HepG2 (cell line): Measurements from ENCODE around the gene MAMSTR. TPM values are rescaled to one million over a fixed set of nuclear protein-coding genes. Genes with fewer than 3 reads are reported as not detected.

ENCODE experiments used
- AHR ChIP-seq: IDR thresholded peaks from 2 replicates; pipeline ENCODE4 v1.6.1; 2018; ENCODE audit warnings: missing genetic modification reagents, missing compliant biosample characterization
- ATF7 ChIP-seq, 2 experiments: fragments of 450-650 bp in 1 of 2; sonication (generic) in 1 of 2; formaldehyde crosslinking in 1 of 2; IDR thresholded peaks; 2 replicates each; pipeline versions ENCODE4 v1.4.0 to v1.6.1; 2016 to 2020; ENCODE audit warnings: antibody characterized with exemption in 1 of 2, mild to moderate bottlenecking in 1 of 2, missing genetic modification reagents in 1 of 2
- CREM ChIP-seq, 2 experiments: sonication (generic) in 1 of 2; formaldehyde crosslinking in 1 of 2; IDR thresholded peaks; 2 replicates each; pipeline versions ENCODE4 v1.4.0 to v1.6.1; 2016 to 2020; ENCODE audit warnings: antibody characterized with exemption in 1 of 2, mild to moderate bottlenecking in 1 of 2, missing genetic modification reagents in 1 of 2
- ERF ChIP-seq: IDR thresholded peaks from 2 replicates; pipeline ENCODE4 v1.6.1; 2018; ENCODE audit warnings: missing biosample characterization, missing genetic modification reagents
- FOXJ3 ChIP-seq: sonication (generic); formaldehyde crosslinking; IDR thresholded peaks from 2 replicates; pipeline ENCODE4 v1.4.0; 2020; ENCODE audit warnings: missing genetic modification reagents, mild to moderate bottlenecking, borderline replicate concordance
- GABPB1 ChIP-seq: IDR thresholded peaks from 2 replicates; pipeline ENCODE4 v1.6.1; 2016; ENCODE audit warnings: mild to moderate bottlenecking, missing genetic modification reagents, moderate library complexity, missing compliant biosample characterization
- GATAD1 ChIP-seq: IDR thresholded peaks from 2 replicates; pipeline ENCODE4 v1.6.1; 2016; ENCODE audit warnings: missing genetic modification reagents, missing compliant biosample characterization
- GTF3A ChIP-seq: sonication (generic); formaldehyde crosslinking; conservative IDR thresholded peaks from 2 replicates; pipeline ENCODE4 v1.4.0; 2020; ENCODE audit warnings: mild to moderate bottlenecking, missing genetic modification reagents
- HNF4A ChIP-seq: sonication (generic); formaldehyde crosslinking; IDR thresholded peaks from 2 replicates; pipeline ENCODE4 v1.4.0; 2020; ENCODE audit warnings: missing genetic modification reagents
- HNRNPLL ChIP-seq: fragments of 200-400 bp; formaldehyde crosslinking; IDR thresholded peaks from 2 replicates; pipeline ENCODE4 v1.6.1; 2017; ENCODE audit warnings: mild to moderate bottlenecking, low read depth, low read length; ENCODE audit not compliant: poor library complexity, severe bottlenecking
- HOXD1 ChIP-seq: sonication (generic); formaldehyde crosslinking; IDR thresholded peaks from 2 replicates; pipeline ENCODE4 v1.5.0; 2020; ENCODE audit warnings: missing genetic modification reagents
- KLF16 ChIP-seq, 2 experiments: sonication (generic) in 1 of 2; formaldehyde crosslinking in 1 of 2; IDR thresholded peaks; 2 replicates each; pipeline versions ENCODE4 v1.6.1 to v1.8.0; 2016 to 2023; ENCODE audit warnings: missing genetic modification reagents in 2 of 2, missing compliant biosample characterization in 1 of 2
- PHF5A ChIP-seq: IDR thresholded peaks from one replicate; pipeline ENCODE4 v1.6.1; 2018; ENCODE audit warnings: low read depth, missing genetic modification reagents; ENCODE audit not compliant: unreplicated experiment
- POLR2G ChIP-seq: fragments of 200-400 bp; formaldehyde crosslinking; IDR thresholded peaks from 2 replicates; pipeline ENCODE4 v1.6.1; 2018; ENCODE audit warnings: mild to moderate bottlenecking, low read depth, low read length, moderate library complexity
- RXRA ChIP-seq: sonication (generic); formaldehyde crosslinking; IDR thresholded peaks from 2 replicates; pipeline ENCODE4 v1.5.1; 2020; ENCODE audit warnings: missing genetic modification reagents
- SOX6 ChIP-seq, 2 experiments: fragments of 450-650 bp in 1 of 2; sonication (generic) in 1 of 2; formaldehyde crosslinking in 1 of 2; IDR thresholded peaks; 2 replicates each; pipeline versions ENCODE4 v1.4.0 to v1.6.1; 2017 to 2020; ENCODE audit warnings: antibody characterized with exemption in 1 of 2, mild to moderate bottlenecking in 1 of 2, missing genetic modification reagents in 1 of 2
- THAP11 ChIP-seq: IDR thresholded peaks from 2 replicates; pipeline ENCODE4 v1.6.1; 2016; ENCODE audit warnings: missing biosample characterization, missing genetic modification reagents
- YY1 ChIP-seq: IDR thresholded peaks from 2 replicates; pipeline ENCODE4 v1.6.1; 2011; ENCODE audit warnings: low read length, low read depth, moderate library complexity, mild to moderate bottlenecking; ENCODE audit not compliant: insufficient read depth, insufficient replicate concordance
- ZFX ChIP-seq: sonication (generic); formaldehyde crosslinking; IDR thresholded peaks from 2 replicates; pipeline ENCODE4 v1.4.0; 2020; ENCODE audit warnings: mild to moderate bottlenecking, low read depth, missing genetic modification reagents, moderate library complexity
- ZNF430 ChIP-seq: sonication (generic); formaldehyde crosslinking; IDR thresholded peaks from 2 replicates; pipeline ENCODE4 v1.9.0; 2021; ENCODE audit warnings: mild to moderate bottlenecking, missing genetic modification reagents
- ZNF44 ChIP-seq: sonication (generic); formaldehyde crosslinking; IDR thresholded peaks from 2 replicates; pipeline ENCODE4 v1.5.1; 2020; ENCODE audit warnings: mild to moderate bottlenecking, missing genetic modification reagents
- ZNF615 ChIP-seq: sonication (generic); formaldehyde crosslinking; IDR thresholded peaks from 2 replicates; pipeline ENCODE4 v1.5.0; 2020; ENCODE audit warnings: mild to moderate bottlenecking, missing genetic modification reagents, borderline replicate concordance
- polyA plus RNA-seq, 8 experiments: library from polyadenylated mRNA; depleted of rRNA in 3 of 8; stranded (reverse) in 7 of 8; unstranded in 1 of 8; fragments of >200 nt; fragmentation: Illumina TruSeq in 4 of 8; extraction: Trizol in 4 of 8; gene quantifications; 2 replicates each; pipeline versions ENCODE4 v1.2.1 to v1.2.3, GENCODE V29; 2011 to 2016; ENCODE audit warnings: low read depth in 4 of 8, missing spikeins in 1 of 8, mixed read lengths in 1 of 8; ENCODE audit not compliant: insufficient read depth in 1 of 8
- total RNA-seq, 5 experiments: library from RNA; depleted of rRNA; stranded (reverse); fragments of >200 nt; fragmentation: Illumina TruSeq; extraction: Trizol; gene quantifications; 2 replicates each; pipeline ENCODE4 v1.2.3, GENCODE V29; 2016; ENCODE audit warnings: low read depth in 1 of 5
- TF ChIP-seq, protein P1 (sequence below): IDR thresholded peaks from 2 replicates; pipeline ENCODE4 v1.6.1; 2016; ENCODE audit warnings: low read depth, control low read depth
- TF ChIP-seq, protein P2 (sequence below): IDR thresholded peaks from 2 replicates; pipeline ENCODE4 v1.6.1; 2016; ENCODE audit warnings: control low read depth
- TF ChIP-seq, protein P3 (sequence below): sonication (generic); formaldehyde crosslinking; IDR thresholded peaks from 2 replicates; pipeline ENCODE4 v1.4.0; 2020; ENCODE audit warnings: missing genetic modification reagents

MAMSTR gene
- total and polyA plus RNA-seq, 2 of the 13 experiments (the other 11 are each of a cell fraction or from before 2014, with no cell fraction given) = 2.2 to 2.4 TPM

DNA sequence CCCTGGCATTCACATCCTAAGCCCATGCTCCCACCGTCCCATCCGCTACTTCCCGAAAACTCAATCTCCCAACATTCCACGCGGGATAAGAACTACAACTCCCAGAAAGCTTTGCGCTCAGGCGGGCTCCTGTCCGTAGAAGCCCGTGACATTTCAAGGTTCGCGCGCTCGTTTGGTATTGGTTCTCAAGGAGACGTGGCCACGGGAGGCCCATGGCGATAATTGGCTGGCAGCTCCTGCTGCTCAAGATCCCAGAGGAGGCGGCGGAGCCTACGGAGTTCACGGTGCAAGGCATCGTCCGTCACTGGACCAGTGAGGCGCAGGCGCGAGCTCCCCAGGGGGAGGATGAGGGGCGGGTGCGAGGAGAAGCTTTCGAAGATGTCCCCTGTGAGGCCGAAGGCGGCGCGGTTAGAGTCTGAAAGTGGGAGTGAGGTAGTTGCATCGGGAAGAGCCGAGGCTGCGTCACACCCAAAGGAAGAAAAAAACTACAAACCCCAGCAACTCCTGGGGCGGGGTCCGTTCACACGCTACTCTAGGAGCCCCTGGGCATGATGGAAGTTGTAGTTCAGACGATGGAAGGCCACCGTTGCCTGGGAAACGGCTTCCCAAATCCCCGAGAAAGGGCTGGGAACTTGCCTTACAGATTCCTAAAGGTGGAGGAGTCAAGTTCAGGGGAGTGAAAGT, 1.2 kb upstream of the MAMSTR start (continued):
- no peak for TF ChIP-seq ATF7 (IDR thresholded peaks at IDR 0.05)
- TF ChIP-seq ATF7 (CRISPR knock-in tag; IDR thresholded peaks at IDR 0.05) = no peak
- TF ChIP-seq, protein P1, sequence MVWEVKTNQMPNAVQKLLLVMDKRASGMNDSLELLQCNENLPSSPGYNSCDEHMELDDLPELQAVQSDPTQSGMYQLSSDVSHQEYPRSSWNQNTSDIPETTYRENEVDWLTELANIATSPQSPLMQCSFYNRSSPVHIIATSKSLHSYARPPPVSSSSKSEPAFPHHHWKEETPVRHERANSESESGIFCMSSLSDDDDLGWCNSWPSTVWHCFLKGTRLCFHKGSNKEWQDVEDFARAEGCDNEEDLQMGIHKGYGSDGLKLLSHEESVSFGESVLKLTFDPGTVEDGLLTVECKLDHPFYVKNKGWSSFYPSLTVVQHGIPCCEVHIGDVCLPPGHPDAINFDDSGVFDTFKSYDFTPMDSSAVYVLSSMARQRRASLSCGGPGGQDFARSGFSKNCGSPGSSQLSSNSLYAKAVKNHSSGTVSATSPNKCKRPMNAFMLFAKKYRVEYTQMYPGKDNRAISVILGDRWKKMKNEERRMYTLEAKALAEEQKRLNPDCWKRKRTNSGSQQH = no peak
- TF ChIP-seq GTF3A (CRISPR knock-in tag) = no peak
- TF ChIP-seq RXRA (CRISPR knock-in tag) = peak; percentile 40; the same call in 1 of the 2 replicates
- peak; percentile 59; the same call in 1 of the 2 replicates for TF ChIP-seq ZFX
- no peak for TF ChIP-seq KLF16 (CRISPR knock-in tag; IDR thresholded peaks at IDR 0.05)
- peak; percentile 60; the same call in 1 of the 2 replicates for TF ChIP-seq ERF
- 0 out of 2 replicates have a peak, but pooled peaks have one; percentile 81 for TF ChIP-seq ZNF44 (CRISPR knock-in tag)
- peak; percentile 80 for TF ChIP-seq GABPB1 (CRISPR knock-in tag)
- 0 out of 2 replicates have a peak, but pooled peaks have one; percentile 37 for TF ChIP-seq AHR (CRISPR knock-in tag)
- TF ChIP-seq FOXJ3 (CRISPR knock-in tag) = no peak
- TF ChIP-seq CREM (IDR thresholded peaks at IDR 0.05) = peak; percentile 96
- TF ChIP-seq CREM (CRISPR knock-in tag; IDR thresholded peaks at IDR 0.05) = no peak
- no peak; the same call in 1 of the 2 replicates for TF ChIP-seq ZNF615 (CRISPR knock-in tag)
- TF ChIP-seq SOX6 (IDR thresholded peaks at IDR 0.05) = no peak
- TF ChIP-seq SOX6 (CRISPR knock-in tag; IDR thresholded peaks at IDR 0.05) = peak; percentile 57
- peak; percentile 55 for TF ChIP-seq POLR2G
- no peak for TF ChIP-seq HOXD1 (CRISPR knock-in tag)
- TF ChIP-seq HNRNPLL = peak; percentile 99
- no peak for TF ChIP-seq ZNF430
- TF ChIP-seq, protein P2, sequence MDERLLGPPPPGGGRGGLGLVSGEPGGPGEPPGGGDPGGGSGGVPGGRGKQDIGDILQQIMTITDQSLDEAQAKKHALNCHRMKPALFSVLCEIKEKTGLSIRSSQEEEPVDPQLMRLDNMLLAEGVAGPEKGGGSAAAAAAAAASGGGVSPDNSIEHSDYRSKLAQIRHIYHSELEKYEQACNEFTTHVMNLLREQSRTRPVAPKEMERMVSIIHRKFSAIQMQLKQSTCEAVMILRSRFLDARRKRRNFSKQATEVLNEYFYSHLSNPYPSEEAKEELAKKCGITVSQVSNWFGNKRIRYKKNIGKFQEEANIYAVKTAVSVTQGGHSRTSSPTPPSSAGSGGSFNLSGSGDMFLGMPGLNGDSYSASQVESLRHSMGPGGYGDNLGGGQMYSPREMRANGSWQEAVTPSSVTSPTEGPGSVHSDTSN (CRISPR knock-in tag) = peak; percentile 67; the same call in 1 of the 2 replicates
- TF ChIP-seq, protein P3, sequence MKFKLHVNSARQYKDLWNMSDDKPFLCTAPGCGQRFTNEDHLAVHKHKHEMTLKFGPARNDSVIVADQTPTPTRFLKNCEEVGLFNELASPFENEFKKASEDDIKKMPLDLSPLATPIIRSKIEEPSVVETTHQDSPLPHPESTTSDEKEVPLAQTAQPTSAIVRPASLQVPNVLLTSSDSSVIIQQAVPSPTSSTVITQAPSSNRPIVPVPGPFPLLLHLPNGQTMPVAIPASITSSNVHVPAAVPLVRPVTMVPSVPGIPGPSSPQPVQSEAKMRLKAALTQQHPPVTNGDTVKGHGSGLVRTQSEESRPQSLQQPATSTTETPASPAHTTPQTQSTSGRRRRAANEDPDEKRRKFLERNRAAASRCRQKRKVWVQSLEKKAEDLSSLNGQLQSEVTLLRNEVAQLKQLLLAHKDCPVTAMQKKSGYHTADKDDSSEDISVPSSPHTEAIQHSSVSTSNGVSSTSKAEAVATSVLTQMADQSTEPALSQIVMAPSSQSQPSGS (CRISPR knock-in tag) = 0 out of 2 replicates have a peak, but pooled peaks have one; percentile 21
- peak; percentile 70; the same call in 1 of the 2 replicates for TF ChIP-seq GATAD1 (CRISPR knock-in tag)
- TF ChIP-seq YY1 = peak; percentile 13
- TF ChIP-seq HNF4A (CRISPR knock-in tag) = peak; percentile 3; the same call in 1 of the 2 replicates
- TF ChIP-seq PHF5A = peak; percentile 71
- peak; percentile 98 for TF ChIP-seq THAP11 (CRISPR knock-in tag)
